H9 (cell line): ENCODE data around the gene TOR1AIP1. TPM values are rescaled to one million over a fixed set of nuclear protein-coding genes. Genes with fewer than 3 reads are reported as not detected.

Source experiments
- DNase-seq: peaks from one replicate; pipeline ENCODE4 v3.0.0-alpha.2; 2017
- H2AFZ ChIP-seq: one replicate; pipeline ENCODE4 v1.6.1; 2013; ENCODE audit warnings: mild to moderate bottlenecking, low read length, control low read depth, moderate library complexity
- H2AK5ac ChIP-seq: 2 replicates; pipeline ENCODE4 v1.6.1; 2013; ENCODE audit warnings: low read length, control low read depth, mixed read lengths; ENCODE audit not compliant: insufficient read length
- H2BK120ac ChIP-seq: one replicate; pipeline ENCODE4 v1.6.1; 2013; ENCODE audit warnings: low read depth, mild to moderate bottlenecking, low read length, control low read depth, inconsistent platforms; ENCODE audit not compliant: poor library complexity, severe bottlenecking
- H2BK12ac ChIP-seq: 2 replicates; pipeline ENCODE4 v1.6.1; 2013; ENCODE audit warnings: low read length, control low read depth, mixed read lengths, low read depth; ENCODE audit not compliant: insufficient read length
- H2BK15ac ChIP-seq: 2 replicates; pipeline ENCODE4 v1.6.1; 2013; ENCODE audit warnings: low read depth, low read length, control low read depth
- H2BK20ac ChIP-seq: one replicate; pipeline ENCODE4 v1.6.1; 2013; ENCODE audit warnings: low read depth, mild to moderate bottlenecking, low read length, control low read depth, inconsistent platforms; ENCODE audit not compliant: poor library complexity, severe bottlenecking
- H2BK5ac ChIP-seq: 2 replicates; pipeline ENCODE4 v1.6.1; 2013; ENCODE audit warnings: low read length, control low read depth, mixed read lengths; ENCODE audit not compliant: insufficient read length
- H3K14ac ChIP-seq: 2 replicates; pipeline ENCODE4 v1.6.1; 2013; ENCODE audit warnings: low read length, control low read depth; ENCODE audit not compliant: insufficient read depth
- H3K18ac ChIP-seq: 2 replicates; pipeline ENCODE4 v1.6.1; 2013; ENCODE audit warnings: low read depth, mild to moderate bottlenecking, mixed read lengths, low read length, control low read depth; ENCODE audit not compliant: insufficient read length
- H3K23ac ChIP-seq: 2 replicates; pipeline ENCODE4 v1.6.1; 2013; ENCODE audit warnings: low read length, control low read depth, mixed read lengths, low read depth; ENCODE audit not compliant: insufficient read length
- H3K23me2 ChIP-seq: 2 replicates; pipeline ENCODE4 v1.6.1; 2013; ENCODE audit warnings: low read depth, mild to moderate bottlenecking, mixed read lengths, low read length, control low read depth; ENCODE audit not compliant: insufficient read length, poor library complexity, severe bottlenecking
- H3K27ac ChIP-seq: 2 replicates; pipeline ENCODE4 v1.5.1; 2013; ENCODE audit warnings: low read length, control low read depth, mixed read lengths, low read depth; ENCODE audit not compliant: insufficient read length
- H3K27me3 ChIP-seq: 2 replicates; pipeline ENCODE4 v1.6.1; 2013; ENCODE audit warnings: low read length, control low read depth, inconsistent platforms; ENCODE audit not compliant: insufficient read depth
- H3K4ac ChIP-seq: 2 replicates; pipeline ENCODE4 v1.6.1; 2013; ENCODE audit warnings: low read depth, mild to moderate bottlenecking, control low read depth, inconsistent platforms, low read length, moderate library complexity
- H3K4me1 ChIP-seq: 2 replicates; pipeline ENCODE4 v1.6.1; 2013; ENCODE audit warnings: low read length, control low read depth, inconsistent platforms; ENCODE audit not compliant: insufficient read depth
- H3K4me2 ChIP-seq: 2 replicates; pipeline ENCODE4 v1.6.1; 2013; ENCODE audit warnings: low read length, control low read depth, mixed read lengths; ENCODE audit not compliant: insufficient read length, insufficient read depth
- H3K56ac ChIP-seq: 2 replicates; pipeline ENCODE4 v1.6.1; 2013; ENCODE audit warnings: low read depth, mild to moderate bottlenecking, mixed read lengths, low read length, control low read depth; ENCODE audit not compliant: insufficient read length
- H3K79me1 ChIP-seq: 2 replicates; pipeline ENCODE4 v1.6.1; 2013; ENCODE audit warnings: low read depth, mild to moderate bottlenecking, moderate library complexity, low read length, control low read depth, inconsistent platforms; ENCODE audit not compliant: insufficient read depth, poor library complexity, severe bottlenecking
- H3K79me2 ChIP-seq: 2 replicates; pipeline ENCODE4 v1.6.1; 2013; ENCODE audit warnings: low read length, control low read depth, inconsistent platforms; ENCODE audit not compliant: insufficient read depth
- H3K9ac ChIP-seq: 2 replicates; pipeline ENCODE4 v1.6.1; 2013; ENCODE audit warnings: low read length, control low read depth, mixed read lengths; ENCODE audit not compliant: insufficient read length; ENCODE audit errors: extremely low read depth
- H3K9me3 ChIP-seq: one replicate; pipeline ENCODE4 v1.6.1; 2013; ENCODE audit warnings: low read depth, low read length, inconsistent platforms; ENCODE audit not compliant: control insufficient read depth
- H3T11ph ChIP-seq: one replicate; pipeline ENCODE4 v1.6.1; 2013; ENCODE audit warnings: mild to moderate bottlenecking, low read length, control low read depth, inconsistent platforms
- H4K20me1 ChIP-seq: one replicate; pipeline ENCODE4 v1.6.1; 2013; ENCODE audit not compliant: control insufficient read depth, insufficient read length, insufficient read depth
- H4K5ac ChIP-seq: 2 replicates; pipeline ENCODE4 v1.6.1; 2013; ENCODE audit warnings: low read depth, mild to moderate bottlenecking, mixed read lengths, low read length, control low read depth; ENCODE audit not compliant: insufficient read length
- H4K8ac ChIP-seq: replicated peaks from 2 replicates; pipeline ENCODE4 v1.6.1; 2013; ENCODE audit warnings: low read length, control low read depth, mixed read lengths, low read depth; ENCODE audit not compliant: insufficient read length
- H4K91ac ChIP-seq: 2 replicates; pipeline ENCODE4 v1.6.1; 2013; ENCODE audit warnings: low read depth, mild to moderate bottlenecking, moderate library complexity, mixed read lengths, low read length, control low read depth; ENCODE audit not compliant: insufficient read length
- H3K27ac Mint-ChIP-seq, 3 experiments: 2 replicates in 2 of 3; 3 replicates in 1 of 3; pipeline ENCODE4 v1.8.0; 2020 to 2021; ENCODE audit warnings: mixed read lengths in 3 of 3, mild to moderate bottlenecking in 1 of 3, moderate library complexity in 1 of 3
- H3K27me3 Mint-ChIP-seq: 2 replicates; pipeline ENCODE4 v1.8.0; 2021; ENCODE audit warnings: low read depth, mild to moderate bottlenecking, moderate library complexity, mixed read lengths
- H3K36me3 Mint-ChIP-seq, 3 experiments: 2 replicates in 2 of 3; 3 replicates in 1 of 3; pipeline ENCODE4 v1.8.0; 2020 to 2021; ENCODE audit warnings: low read depth in 3 of 3, mixed read lengths in 3 of 3; ENCODE audit not compliant: insufficient read depth in 1 of 3
- H3K4me1 Mint-ChIP-seq, 2 experiments: 2 replicates each; pipeline ENCODE4 v1.8.0; 2020; ENCODE audit warnings: mixed read lengths in 2 of 2
- H3K4me3 Mint-ChIP-seq, 2 experiments: 2 replicates in 1 of 2; 3 replicates in 1 of 2; pipeline ENCODE4 v1.8.0; 2020 to 2021; ENCODE audit warnings: mild to moderate bottlenecking in 2 of 2, mixed read lengths in 2 of 2, moderate library complexity in 1 of 2
- H3K9me3 Mint-ChIP-seq, 2 experiments: 2 replicates in 1 of 2; 3 replicates in 1 of 2; pipeline ENCODE4 v1.8.0; 2020; ENCODE audit warnings: mild to moderate bottlenecking in 2 of 2, mixed read lengths in 2 of 2, moderate library complexity in 1 of 2
- CTCF ChIP-seq: fragments of 200-600 bp; sonication (generic); conservative IDR thresholded peaks from 3 replicates; pipeline ENCODE4 v1.8.0; 2021; ENCODE audit warnings: antibody characterized with exemption, mild to moderate bottlenecking
- WGBS: extraction: QIAGEN DNeasy Blood & Tissue Kit; methylation state at CpG from one replicate; pipeline ENCODE4 v1.1.7; 2013; ENCODE audit warnings: missing lambda C conversion rate, low lambda C conversion rate, mixed read lengths; ENCODE audit not compliant: insufficient read length; ENCODE audit errors: extremely low coverage; 5-methylcytosine and 5-hydroxymethylcytosine counted together
- total RNA-seq: library from RNA; stranded (reverse); gene quantifications from 2 replicates; pipeline ENCODE4 v1.2.1, GENCODE V29; 2021

Gene TOR1AIP1
- total RNA-seq, 1 experiment from 2014 or later = 25.5 TPM

DNA sequence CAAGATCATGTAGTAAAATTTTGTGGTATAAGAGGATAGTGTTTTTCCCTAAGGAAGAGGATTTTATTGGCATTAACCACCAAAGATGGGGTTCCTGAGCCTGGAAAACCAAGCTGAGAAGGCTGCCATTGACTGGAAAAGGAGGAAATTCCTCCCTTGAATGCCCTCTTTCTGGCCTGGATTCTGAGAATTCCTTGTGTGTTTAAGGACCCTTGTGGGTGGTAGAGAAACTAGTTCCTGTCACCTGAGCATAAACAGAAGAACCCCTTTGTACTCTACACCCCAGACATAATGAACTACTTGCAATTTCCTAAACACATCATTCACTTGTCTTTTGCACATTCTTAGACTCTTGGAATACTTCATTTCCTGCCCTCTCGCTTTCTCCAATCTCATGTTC is 39.4 kb downstream of the TOR1AIP1 start:
- H3K14ac ChIP-seq = no peak overlapping the region
- H3K79me1 ChIP-seq = no peaks in the 10 kb centered on the region
- no peak overlapping the region for H2AFZ ChIP-seq
- no CpG with 5 or more reads among the region's 1 CpG for WGBS
- H3K79me2 ChIP-seq = no peaks in the 10 kb centered on the region
- no peak overlapping the region for H3K4ac ChIP-seq
- H3K27me3 ChIP-seq = no peaks in the 10 kb centered on the region
- H2BK5ac ChIP-seq = no peak overlapping the region
- no peak overlapping the region for H2BK120ac ChIP-seq
- H2BK20ac ChIP-seq = no peak overlapping the region
- H4K20me1 ChIP-seq = no peaks in the 10 kb centered on the region
- no peak overlapping the region for H3K9ac ChIP-seq
- no peak overlapping the region for H3T11ph ChIP-seq
- no peak overlapping the region for H4K5ac ChIP-seq
- no peak overlapping the region for H3K18ac ChIP-seq
- H2AK5ac ChIP-seq = no peak overlapping the region
- no peak for TF ChIP-seq CTCF
- peaks cover 14% of the 10 kb centered on the region in 2 experiments for H3K4me1 Mint-ChIP-seq
- peak overlapping the region in 2 of 3 experiments; percentile 50 to 56; a peak in 3 of 7 replicates for H3K27ac Mint-ChIP-seq
- no peak overlapping the region for H3K4me2 ChIP-seq
- H2BK12ac ChIP-seq = no peak overlapping the region
- H3K23me2 ChIP-seq = no peaks in the 10 kb centered on the region
- no peak overlapping the region for H3K23ac ChIP-seq
- peaks cover 7% of the 10 kb centered on the region; the same call in 1 of the 2 replicates for H3K4me1 ChIP-seq
- H4K91ac ChIP-seq = no peak overlapping the region
- H3K56ac ChIP-seq = no peak overlapping the region
- no peak overlapping the region for H2BK15ac ChIP-seq
- no peak overlapping the region; a peak in 1 of 5 replicates for H3K4me3 Mint-ChIP-seq
- no peaks in the 10 kb centered on the region for H3K27me3 Mint-ChIP-seq
- no peak overlapping the region for H4K8ac ChIP-seq
- no peak for DNase-seq
- H3K27ac ChIP-seq = peak overlapping the region; percentile 25
- H3K9me3 ChIP-seq = no peaks in the 10 kb centered on the region
- no peaks in the 10 kb centered on the region for H3K9me3 Mint-ChIP-seq
- peaks cover 11 to 32% (median 28%) of the 10 kb centered on the region in 3 experiments; a peak in 6 of 7 replicates for H3K36me3 Mint-ChIP-seq
